HG03039 (cell line): ENCODE results near the gene ABCG2.

Source experiments
- ATAC-seq: cut with Tn5 transposase; IDR thresholded peaks from one replicate; pipeline ENCODE4 v1.9.1; 2021; ENCODE audit warnings: mild to moderate bottlenecking, moderate library complexity; ENCODE audit not compliant: unreplicated experiment

ABCG2 gene

DNA sequence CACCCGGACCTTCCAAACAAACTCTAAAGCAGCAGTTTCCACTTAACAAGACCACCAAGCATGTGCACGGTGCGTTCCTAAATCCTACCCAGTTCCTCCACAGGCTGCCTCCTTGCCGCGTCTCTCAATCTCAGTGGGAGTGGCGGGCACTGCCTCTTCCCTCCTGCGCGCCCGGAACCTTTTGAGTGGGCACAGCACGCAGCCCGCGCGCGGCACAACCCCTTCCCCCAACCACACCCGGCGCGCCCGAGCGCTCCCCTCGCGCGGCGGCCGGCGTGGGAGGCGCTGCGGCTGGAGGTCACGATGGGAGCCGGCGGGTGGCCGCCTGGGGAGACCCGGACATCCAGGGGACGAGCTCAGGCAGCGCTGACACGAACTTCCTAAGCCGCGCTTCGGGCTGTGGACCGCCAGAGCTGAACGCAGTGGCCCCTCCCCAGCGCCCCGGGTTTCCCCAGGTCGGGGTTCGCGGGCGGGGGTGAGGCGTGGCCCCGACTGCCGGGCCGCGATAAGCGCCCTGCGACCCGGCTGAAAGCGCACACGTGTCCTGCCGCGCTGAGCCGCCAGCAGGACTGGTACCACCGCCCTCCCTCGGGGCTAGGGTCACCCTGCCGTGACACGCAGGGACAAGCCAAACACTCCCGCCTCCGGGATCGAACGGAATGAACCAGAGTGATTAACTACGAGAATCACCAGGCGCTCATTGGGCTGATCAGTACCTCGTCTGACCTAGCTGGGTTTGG, at the start of gene ABCG2:
TSS of gene ABCG2 (minus strand) at position 151 of the 740 bp plus-strand sequence. CDS start 18,644 bp downstream, outside the sequence.
- ATAC-seq: peak; percentile 66

DNA sequence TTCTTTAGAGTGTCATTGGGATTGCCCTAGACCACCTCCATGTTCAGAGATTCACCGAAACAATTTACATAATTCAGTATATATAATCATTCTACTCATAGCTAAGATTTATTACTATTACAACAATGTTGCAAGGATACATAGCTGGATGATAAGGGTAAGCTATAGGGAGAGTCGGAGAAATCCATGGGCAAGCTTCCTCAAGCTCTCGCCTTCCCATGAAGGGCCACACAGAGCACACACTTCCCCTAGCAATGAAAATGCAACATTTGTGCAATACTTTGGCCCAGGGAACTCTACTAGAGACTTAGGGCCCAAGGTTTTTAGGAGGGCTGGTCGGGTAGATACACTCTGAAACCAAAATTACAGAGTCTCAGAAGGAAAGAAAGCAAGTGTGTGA, 49.7 kb upstream of the ABCG2 start:
- ATAC-seq: no peak

DNA sequence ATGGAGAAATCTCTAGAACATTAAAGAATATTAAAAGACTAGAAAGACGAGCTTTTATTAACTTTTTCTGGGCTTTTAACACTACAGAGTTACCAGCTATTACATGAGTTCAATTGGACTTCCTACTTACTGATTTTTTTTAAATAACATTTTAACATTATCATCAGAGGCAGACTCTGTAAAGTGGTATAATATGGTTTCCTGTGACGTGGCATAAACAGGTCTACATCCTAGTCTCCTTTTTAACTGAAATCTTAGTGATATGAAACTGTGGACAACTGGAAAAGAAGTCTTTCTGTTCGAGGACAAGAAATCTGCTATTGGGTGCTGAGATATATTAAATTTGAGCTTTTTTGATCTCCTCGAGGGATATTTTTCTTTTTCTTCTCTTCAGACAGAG, 48.7 kb upstream of the ABCG2 start:
- ATAC-seq: no peak

DNA sequence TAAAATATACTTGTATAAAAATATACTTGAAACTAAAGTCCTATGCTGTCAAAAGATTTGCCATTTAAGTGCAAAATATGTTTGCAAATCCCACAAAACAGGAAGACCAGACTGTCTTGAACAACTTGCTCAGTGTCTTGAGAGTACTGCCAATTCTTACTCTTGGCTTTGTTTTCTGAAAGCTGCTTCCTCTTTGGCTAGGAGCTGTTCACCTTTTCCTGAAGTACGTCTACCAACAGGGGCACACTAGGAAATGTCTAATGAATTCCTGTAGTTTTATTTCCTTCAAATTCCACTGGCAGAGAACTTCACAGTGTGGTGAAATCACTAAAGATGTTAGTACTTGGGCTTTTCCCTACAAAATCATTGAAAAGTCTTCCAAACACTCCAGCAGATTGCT, 46.4 kb upstream of the ABCG2 start:
- no peak for ATAC-seq

DNA sequence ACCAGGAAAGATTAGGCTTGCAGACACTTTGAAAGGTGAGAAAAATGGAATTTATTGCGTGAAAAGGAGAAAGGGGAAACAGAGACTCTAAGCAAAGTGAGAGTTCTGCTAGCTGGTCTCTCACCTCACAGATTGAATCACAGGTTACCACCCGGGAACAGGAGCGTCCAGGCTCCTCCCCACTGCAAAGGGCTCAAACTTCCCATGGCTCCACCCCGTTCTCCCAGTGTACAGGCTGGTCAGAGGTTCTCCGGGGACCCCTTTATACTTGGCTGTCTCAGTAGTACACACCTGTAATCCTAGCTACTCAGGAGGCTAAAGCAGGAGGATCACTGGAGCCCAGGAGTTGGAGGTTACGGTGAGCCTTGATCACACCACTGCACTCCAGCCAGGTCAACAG, 44.0 kb upstream of the ABCG2 start:
- no peak for ATAC-seq

DNA sequence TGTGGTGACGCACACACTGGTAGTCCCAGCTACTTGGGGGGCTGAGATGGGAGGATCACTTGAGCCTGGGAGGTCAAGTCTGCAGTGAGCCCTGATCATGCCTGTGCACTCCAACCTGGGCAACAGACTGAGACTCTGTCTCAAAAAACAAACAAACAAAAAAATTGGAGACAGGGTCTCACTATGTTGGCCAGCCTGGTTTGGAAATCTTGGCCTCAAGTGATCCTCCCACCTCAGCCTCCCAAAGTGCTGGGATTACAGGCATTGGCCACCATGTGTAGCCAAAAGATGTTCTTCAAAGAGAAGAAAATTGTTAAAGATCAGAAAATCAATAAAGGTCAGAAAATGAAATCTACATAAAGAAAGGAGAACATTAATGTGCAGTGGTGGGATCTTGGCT, 41.7 kb upstream of the ABCG2 start:
- no peak for ATAC-seq

DNA sequence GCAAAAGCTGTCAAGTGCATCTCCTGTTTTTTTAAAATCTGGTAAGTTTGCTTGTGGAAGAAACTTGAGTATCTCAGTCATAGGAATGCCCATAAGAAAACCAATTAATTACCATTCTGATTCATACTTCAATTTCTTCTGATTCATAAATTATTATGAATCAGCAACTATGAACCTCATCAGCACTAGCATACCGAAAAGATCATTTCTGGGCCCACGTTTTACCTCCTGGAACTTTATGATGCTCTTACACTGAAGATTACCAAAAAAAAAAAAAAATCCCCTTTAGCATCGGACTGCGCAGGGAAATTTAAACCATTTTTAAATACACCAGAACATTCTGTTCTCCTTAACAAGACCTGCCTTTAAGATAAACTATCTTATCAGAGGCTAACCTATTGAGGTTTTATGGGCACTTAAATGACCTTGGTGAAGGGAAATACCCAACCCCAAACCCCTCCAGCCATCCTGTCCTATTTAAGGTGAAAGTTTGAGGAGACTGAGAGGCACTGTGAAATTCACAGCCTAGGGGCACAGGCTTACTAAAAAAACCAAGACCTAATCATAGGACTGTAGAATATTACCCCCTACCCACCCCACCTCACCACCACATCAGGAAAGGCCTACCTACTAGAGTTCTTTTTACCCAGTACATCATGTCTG, 38.2 kb upstream of the ABCG2 start:
- ATAC-seq: no peak

DNA sequence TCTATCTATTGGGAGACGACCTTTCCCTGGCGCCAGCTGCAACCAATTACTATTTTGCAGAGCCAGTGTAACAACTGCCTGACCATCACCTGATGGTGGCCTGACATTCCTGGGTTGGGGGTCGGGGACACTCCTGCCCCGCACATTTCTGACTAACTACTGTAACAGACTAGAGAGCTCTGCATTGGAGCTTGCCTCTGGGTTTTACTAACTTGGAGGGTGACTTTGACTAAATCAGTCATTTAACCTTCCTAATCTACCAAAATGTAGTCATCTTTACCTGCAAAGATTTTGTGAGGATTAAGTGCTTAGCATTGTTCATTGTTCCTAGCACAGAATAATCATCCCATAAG, 37.5 kb upstream of the ABCG2 start:
- ATAC-seq: no peak

DNA sequence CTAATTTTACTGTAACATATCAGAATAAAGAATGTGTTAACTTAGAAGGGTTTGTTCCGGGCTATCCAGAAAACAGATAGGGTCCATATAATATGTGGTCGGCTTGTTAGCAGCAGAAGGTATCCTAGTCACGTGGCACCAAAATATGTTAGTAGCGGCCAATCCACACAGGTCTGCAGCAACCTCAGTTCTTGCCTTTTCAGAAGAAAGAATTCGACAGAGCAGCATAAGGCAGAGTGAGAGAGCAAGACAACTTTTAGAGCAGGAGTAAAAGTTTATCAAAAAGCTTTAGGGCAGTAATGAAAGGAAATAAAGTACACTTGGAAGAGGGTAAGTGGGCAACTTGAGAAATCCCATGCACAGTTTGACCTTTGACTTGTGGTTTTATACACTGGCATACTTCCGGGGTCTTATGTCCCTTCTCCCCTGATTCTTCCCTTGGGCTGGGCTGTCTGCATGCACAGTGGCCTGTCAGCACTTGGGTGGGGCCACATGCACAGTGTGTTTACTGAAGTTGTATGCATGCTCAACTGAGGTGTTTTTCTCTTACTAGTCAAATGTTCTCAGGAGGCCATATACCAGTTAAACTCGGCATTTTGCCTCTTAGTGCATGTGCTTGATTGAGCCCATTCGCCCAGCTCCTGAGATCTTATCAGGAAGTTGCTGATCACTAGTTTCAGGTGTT, 37.0 kb upstream of the ABCG2 start:
- no peak for ATAC-seq

DNA sequence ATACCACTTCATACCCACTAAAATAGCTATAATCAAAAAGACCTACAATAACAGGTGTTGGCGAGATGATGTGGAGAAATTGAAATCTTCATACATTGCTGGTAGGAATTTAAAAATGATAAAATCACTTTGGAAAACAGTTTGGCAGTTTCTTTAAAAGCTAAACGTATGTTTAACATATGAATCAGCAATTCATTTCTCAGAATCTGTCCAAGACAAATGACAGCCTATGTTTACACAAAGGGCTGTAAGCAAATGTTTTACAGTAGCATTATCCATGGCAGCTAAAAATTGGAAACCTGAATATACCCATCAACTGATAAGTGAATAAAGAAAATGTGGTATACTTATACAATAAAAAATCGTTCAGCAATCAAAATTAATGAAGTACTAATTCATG, 33.0 kb upstream of the ABCG2 start:
- no peak for ATAC-seq

DNA sequence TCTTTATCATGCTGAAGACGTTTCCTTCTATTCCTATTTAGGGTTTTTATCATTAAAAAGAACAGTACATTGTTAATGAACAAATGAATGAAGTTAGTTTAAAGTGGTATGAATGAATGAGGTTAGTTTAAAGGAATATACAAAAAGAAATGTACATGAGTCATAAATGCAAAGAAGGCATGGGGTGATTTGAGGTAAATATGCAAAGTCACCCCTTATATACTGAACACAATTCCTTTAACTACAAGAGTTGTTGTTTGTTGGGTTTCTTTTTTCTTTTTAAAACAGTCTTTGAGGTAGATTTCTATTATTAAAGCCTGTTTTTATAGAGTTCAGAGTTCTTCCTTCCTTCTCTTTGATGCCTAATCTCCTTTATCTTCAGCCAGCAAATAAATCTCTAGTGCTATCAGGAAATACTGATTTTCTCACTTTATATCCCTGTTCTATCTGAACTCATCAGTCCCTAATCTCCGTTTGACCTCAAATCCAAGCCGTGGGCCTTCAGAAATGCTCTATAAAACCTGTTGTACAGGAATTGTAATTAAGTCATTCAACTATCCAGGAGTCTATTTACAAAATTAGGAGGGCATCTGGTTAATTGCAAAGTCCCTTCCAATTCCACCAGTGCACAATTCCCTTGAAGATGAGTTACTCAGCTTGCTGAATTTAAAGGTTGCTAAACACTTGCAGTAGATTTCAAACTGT, 31.6 kb upstream of the ABCG2 start:
- ATAC-seq: no peak

DNA sequence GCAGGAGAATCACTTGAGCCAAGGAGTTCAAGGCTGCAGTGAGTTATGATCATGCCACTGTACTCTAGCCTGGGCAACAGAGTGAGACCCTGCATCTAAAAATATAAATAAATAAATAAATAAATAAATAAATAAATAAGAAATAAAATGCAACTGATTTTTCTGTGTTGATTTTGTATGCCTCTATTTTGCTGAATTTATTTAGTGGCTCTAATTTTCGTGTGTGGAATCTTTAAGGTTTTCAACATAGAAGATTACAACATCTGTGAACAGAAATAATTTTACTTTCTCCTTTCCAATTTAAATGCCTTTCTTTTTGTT, 30.9 kb upstream of the ABCG2 start:
- no peak for ATAC-seq

DNA sequence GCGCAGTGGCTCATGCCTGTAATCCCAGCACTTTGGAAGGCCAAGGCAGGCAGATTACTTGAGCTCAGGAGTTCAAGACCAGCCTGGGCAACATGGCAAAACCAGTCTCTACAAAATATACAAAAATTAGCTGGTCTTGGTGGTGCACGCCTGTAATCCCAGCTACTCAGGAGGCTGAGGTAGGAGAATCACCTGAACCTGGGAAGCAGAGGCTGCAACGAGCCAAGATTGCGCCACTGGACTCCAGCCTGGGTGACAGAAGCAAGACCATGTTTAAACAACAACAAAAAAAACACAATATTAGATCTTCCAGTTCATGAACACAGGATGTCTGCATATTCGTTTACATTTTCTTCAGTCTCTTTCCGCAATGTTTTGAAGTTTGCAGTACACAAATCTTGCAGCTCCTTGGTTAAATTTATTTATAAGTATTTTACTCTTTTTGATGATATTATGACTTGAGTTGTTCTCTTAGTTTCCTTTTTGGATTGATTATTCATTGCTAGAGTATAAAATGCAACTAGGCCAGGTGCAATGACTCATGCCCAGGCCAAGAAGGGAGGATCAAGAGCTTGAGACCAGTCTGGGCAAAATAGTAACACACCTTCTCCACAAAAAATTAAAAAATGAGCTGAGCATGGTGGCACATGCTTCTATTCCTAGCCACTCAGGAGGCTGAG, 30.4 kb upstream of the ABCG2 start:
- ATAC-seq: no peak

DNA sequence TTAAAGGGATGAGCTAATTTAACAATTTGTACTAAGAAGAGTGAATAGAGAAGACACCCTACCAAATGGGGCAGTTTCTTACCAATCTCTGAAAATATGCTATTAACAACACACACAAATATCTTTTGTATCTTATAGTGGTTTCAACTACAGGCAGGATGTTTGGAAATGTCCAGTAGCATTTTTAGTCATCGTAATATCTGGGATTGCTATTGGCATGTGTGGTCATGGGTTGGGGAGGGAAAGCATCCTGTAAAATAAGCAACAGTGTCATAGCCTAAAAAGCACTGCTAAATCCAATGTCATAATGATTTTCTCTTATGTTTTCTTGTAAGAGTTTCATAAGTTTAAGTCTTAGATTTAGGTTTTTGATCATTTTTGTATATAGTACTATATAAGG, 29.3 kb upstream of the ABCG2 start:
- no peak for ATAC-seq

DNA sequence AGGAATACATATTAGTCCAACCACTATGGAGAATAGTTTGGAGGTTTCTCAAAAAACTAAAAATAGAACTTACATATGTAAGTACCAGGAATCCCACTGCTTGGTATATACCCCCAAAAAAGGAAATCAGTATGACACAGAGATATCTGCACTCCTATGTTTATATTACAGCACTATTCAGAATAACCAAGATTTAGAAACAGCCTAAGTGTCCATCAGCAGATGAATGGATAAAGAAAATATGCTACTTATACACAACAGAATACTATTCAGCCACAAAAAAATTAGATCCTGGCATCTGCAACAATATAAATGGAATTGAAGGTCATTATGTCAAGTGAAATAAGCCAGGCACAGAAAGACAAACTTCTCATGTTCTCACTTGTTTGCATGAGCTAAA, 27.5 kb upstream of the ABCG2 start:
- no peak for ATAC-seq

DNA sequence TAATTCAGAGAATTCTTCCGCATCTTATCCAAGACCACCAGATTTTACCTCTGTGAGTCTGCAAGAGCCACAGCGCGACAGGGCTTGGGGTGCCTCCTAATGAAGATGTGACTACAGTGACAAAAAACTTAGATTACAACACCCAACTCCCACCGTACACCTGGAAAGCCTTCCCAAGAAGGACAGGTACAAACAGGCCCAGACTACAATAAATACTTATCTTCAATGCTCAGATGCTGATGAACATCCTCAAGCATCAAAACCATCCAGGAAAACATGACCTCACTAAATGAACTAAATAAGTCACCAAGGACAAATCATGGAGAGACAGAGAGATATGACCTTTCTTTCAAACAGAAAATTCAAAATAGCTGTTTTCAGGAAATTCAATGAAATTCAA, 20.8 kb upstream of the ABCG2 start:
- no peak for ATAC-seq

DNA sequence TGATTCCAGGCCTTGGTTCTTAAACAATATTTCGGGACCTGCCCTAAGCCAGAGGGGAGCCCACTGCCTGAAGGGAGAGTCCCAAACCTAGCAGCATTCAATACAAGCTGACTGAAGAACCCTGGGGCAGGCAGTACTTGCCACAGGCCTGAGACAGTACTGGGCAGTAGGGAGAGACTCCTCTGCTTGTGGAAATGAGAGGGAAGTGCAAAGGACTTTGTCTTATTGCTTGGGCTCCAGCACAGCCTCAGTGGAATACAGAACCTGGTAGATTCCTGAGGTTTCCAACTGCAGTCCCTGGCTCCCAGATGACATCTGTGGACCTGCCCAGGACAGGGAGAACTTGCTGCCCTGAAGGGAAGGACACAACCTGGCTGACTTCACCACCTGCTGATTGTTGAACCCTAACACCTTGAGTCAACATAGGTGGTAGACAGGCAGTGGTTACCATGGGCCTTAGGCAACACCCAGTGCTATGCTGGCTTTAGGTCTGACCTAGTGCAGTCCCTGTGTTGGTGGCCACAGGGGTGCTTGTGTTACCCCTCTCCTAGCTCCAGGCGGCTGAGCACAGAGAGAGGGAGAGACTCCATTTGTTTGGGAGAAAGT, 20.3 kb upstream of the ABCG2 start:
- ATAC-seq: no peak

DNA sequence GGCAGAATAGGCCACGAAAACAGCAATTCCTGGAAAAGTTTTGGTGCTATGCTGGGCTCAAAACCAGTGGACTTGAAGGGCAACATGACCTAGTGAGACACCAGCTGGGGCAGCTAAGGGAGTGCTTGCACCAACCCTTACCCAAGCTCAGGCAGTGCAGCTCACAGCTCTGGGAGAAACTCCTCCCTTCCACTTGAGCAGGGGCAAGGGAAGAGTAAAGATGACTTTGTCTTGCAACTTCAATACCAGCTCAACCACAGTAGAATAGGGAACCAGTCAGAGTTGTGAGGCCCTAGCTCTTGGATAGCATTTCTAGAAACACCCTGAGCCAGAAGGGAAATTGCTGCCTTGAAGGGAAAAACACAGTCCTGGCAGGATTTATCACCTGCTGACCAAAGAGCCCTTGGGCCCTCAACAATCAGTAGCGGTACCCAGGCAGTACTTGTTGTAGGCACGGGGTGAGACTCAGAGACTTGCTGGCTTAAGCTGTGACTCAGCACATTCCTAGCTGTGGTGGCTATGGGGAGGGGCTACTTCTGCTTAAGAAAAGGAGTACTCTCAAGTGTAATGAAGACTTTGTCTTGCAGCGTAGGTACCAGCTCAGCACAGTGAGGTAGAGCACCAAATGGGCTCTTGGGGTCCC, 19.7 kb upstream of the ABCG2 start:
- no peak for ATAC-seq

DNA sequence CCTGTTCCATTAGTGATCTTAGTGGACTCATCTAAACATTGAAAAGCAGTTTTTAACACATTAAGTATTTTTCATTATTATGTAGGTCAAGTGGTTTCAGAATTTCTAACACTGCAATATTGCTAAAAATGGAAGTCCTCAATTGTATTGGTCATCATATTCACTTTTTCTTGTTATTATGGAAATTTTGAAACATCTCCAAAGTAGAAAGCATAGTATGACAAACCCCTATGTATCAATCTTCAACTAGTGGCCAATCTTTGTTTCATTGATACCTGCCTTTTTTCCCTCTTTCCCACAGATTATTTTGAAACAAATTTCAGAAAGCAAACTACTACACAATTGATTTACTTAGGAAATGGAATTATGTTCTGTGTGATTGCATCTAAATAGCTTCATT, 14.5 kb upstream of the ABCG2 start:
- ATAC-seq: no peak

DNA sequence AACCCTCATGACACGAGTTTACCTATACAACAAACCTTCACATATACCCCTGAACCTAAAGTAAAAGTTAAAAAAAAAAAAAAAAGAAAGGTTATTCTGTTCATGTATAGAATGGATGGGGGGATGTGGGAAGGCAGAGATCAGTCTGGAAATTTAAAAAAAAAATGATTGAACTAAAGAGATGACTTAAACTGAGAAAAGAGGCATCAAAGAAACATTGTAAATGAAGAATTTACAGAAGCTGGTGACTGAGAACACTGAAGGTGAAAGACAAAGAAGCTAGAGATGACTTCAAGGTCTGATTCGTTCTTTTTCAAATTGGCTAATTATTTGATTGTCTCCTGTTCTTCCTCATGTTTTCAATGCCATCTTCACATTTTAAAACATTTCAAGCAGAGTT, 12.8 kb upstream of the ABCG2 start:
- no peak for ATAC-seq
